SK-N-SH (cell line): ENCODE measurements around the gene TRPM7.

Experiments used
- EP300 ChIP-seq, 2 experiments: IDR thresholded peaks; 2 replicates each; pipeline versions ENCODE4 v1.4.0 to v1.6.1; 2012; ENCODE audit warnings: borderline replicate concordance in 1 of 2, low read depth in 1 of 2, low read length in 1 of 2
- JUND ChIP-seq: IDR thresholded peaks from 2 replicates; pipeline ENCODE4 v1.4.0; 2012
- MXI1 ChIP-seq: IDR thresholded peaks from 2 replicates; pipeline ENCODE4 v1.6.1; 2012; ENCODE audit warnings: mild to moderate bottlenecking, low read depth, low read length, improper control_type of control experiment
- POLR2AphosphoS5 ChIP-seq: IDR thresholded peaks from 2 replicates; pipeline ENCODE4 v1.6.1; 2012; ENCODE audit warnings: low read depth, low read length
- RAD21 ChIP-seq: IDR thresholded peaks from 2 replicates; pipeline ENCODE4 v1.6.1; 2012; ENCODE audit warnings: mild to moderate bottlenecking, low read length
- RCOR1 ChIP-seq: fragments of 150-350 bp; IDR thresholded peaks from 2 replicates; pipeline ENCODE4 v1.6.1; 2017; ENCODE audit warnings: antibody characterized with exemption, low read length
- TAF1 ChIP-seq: IDR thresholded peaks from 2 replicates; pipeline ENCODE4 v1.6.1; 2012; ENCODE audit warnings: low read depth, mild to moderate bottlenecking, low read length, moderate library complexity, borderline replicate concordance
- TEAD4 ChIP-seq: IDR thresholded peaks from 2 replicates; pipeline ENCODE4 v1.4.0; 2012; ENCODE audit warnings: mild to moderate bottlenecking, borderline replicate concordance; ENCODE audit not compliant: insufficient read depth
- ZBTB33 ChIP-seq: IDR thresholded peaks from 2 replicates; pipeline ENCODE4 v1.4.0; 2012; ENCODE audit warnings: low read depth, borderline replicate concordance
- TF ChIP-seq, protein P1 (sequence below): fragments of 200-600 bp; sonication (generic); IDR thresholded peaks from 2 replicates; pipeline ENCODE4 v1.6.1; 2017; ENCODE audit warnings: antibody characterized with exemption, mild to moderate bottlenecking, moderate library complexity
- TF ChIP-seq, protein P2 (sequence below): IDR thresholded peaks from 2 replicates; pipeline ENCODE4 v1.4.0; 2012; ENCODE audit warnings: low read depth
- TF ChIP-seq, protein P3 (sequence below): IDR thresholded peaks from 2 replicates; pipeline ENCODE4 v1.6.1; 2012; ENCODE audit warnings: mild to moderate bottlenecking, low read depth, low read length, moderate library complexity

GRCh38 chr15:50712018-50712417 lies 25.4 kb upstream of the TRPM7 start:
- no peak for TF ChIP-seq ZBTB33
- no peak for TF ChIP-seq RCOR1
- TF ChIP-seq, protein P1, sequence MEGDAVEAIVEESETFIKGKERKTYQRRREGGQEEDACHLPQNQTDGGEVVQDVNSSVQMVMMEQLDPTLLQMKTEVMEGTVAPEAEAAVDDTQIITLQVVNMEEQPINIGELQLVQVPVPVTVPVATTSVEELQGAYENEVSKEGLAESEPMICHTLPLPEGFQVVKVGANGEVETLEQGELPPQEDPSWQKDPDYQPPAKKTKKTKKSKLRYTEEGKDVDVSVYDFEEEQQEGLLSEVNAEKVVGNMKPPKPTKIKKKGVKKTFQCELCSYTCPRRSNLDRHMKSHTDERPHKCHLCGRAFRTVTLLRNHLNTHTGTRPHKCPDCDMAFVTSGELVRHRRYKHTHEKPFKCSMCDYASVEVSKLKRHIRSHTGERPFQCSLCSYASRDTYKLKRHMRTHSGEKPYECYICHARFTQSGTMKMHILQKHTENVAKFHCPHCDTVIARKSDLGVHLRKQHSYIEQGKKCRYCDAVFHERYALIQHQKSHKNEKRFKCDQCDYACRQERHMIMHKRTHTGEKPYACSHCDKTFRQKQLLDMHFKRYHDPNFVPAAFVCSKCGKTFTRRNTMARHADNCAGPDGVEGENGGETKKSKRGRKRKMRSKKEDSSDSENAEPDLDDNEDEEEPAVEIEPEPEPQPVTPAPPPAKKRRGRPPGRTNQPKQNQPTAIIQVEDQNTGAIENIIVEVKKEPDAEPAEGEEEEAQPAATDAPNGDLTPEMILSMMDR: no peak
- TF ChIP-seq EP300 (IDR thresholded peaks at IDR 0.05; ENCODE audit: borderline replicate concordance in 1 of 2, low read depth in 1 of 2, low read length in 1 of 2): no peak
- TF ChIP-seq MXI1: no peak
- TF ChIP-seq, protein P2, sequence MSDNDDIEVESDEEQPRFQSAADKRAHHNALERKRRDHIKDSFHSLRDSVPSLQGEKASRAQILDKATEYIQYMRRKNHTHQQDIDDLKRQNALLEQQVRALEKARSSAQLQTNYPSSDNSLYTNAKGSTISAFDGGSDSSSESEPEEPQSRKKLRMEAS: no peak
- TF ChIP-seq TEAD4: no peak
- TF ChIP-seq RAD21: no peak
- TF ChIP-seq, protein P3, sequence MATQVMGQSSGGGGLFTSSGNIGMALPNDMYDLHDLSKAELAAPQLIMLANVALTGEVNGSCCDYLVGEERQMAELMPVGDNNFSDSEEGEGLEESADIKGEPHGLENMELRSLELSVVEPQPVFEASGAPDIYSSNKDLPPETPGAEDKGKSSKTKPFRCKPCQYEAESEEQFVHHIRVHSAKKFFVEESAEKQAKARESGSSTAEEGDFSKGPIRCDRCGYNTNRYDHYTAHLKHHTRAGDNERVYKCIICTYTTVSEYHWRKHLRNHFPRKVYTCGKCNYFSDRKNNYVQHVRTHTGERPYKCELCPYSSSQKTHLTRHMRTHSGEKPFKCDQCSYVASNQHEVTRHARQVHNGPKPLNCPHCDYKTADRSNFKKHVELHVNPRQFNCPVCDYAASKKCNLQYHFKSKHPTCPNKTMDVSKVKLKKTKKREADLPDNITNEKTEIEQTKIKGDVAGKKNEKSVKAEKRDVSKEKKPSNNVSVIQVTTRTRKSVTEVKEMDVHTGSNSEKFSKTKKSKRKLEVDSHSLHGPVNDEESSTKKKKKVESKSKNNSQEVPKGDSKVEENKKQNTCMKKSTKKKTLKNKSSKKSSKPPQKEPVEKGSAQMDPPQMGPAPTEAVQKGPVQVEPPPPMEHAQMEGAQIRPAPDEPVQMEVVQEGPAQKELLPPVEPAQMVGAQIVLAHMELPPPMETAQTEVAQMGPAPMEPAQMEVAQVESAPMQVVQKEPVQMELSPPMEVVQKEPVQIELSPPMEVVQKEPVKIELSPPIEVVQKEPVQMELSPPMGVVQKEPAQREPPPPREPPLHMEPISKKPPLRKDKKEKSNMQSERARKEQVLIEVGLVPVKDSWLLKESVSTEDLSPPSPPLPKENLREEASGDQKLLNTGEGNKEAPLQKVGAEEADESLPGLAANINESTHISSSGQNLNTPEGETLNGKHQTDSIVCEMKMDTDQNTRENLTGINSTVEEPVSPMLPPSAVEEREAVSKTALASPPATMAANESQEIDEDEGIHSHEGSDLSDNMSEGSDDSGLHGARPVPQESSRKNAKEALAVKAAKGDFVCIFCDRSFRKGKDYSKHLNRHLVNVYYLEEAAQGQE: no peak
- TF ChIP-seq POLR2AphosphoS5: no peak
- no peak for TF ChIP-seq JUND
- TF ChIP-seq TAF1: no peak
